H1 (cell line): ENCODE data around the gene GAS6. TPM values are rescaled to one million over a fixed set of nuclear protein-coding genes. Genes with fewer than 3 reads are reported as not detected.

Experiments used
- CTCF ChIA-PET: fragments of 300-600 bp; sonication (Branson Sonifier 250); formaldehyde crosslinking; loops from one replicate; lab custom pipeline; 2021; ENCODE audit not compliant: partially characterized antibody; lab: Charles Lee
- POLR2A ChIA-PET: fragments of 300-600 bp; sonication (Branson Sonifier 250); formaldehyde crosslinking; loops from one replicate; lab custom pipeline; 2021; ENCODE audit warnings: inconsistent platforms; ENCODE audit not compliant: partially characterized antibody; lab: Charles Lee
- DNase-seq, 2 experiments: peaks; one replicate each; pipeline versions ENCODE4 v3.0.0 to v3.0.0-alpha.2; 2010 to 2022; ENCODE audit warnings: low spot score in 2 of 2, low read depth in 1 of 2, mixed read lengths in 1 of 2
- FAIRE-seq: peaks from 2 replicates; lab custom pipeline; 2011; peaks lifted over from hg19 to GRCh38; lab: Jason Lieb, UNC
- H2AFZ ChIP-seq: 2 replicates; pipeline ENCODE4 v1.8.1; 2012; ENCODE audit warnings: low read length, inconsistent platforms
- H2AK5ac ChIP-seq: 2 replicates; pipeline ENCODE4 v1.6.1; 2013; ENCODE audit warnings: low read depth, low read length
- H2BK120ac ChIP-seq: replicated peaks from 2 replicates; pipeline ENCODE3; 2013; ENCODE audit warnings: low read depth, low read length, inconsistent platforms
- H2BK12ac ChIP-seq: 2 replicates; pipeline ENCODE4 v1.6.1; 2013; ENCODE audit warnings: low read depth, low read length
- H2BK15ac ChIP-seq: 2 replicates; pipeline ENCODE4 v1.6.1; 2013; ENCODE audit warnings: low read length
- H2BK20ac ChIP-seq: 2 replicates; pipeline ENCODE4 v1.6.1; 2013; ENCODE audit warnings: low read length
- H2BK5ac ChIP-seq: 2 replicates; pipeline ENCODE4 v1.6.1; 2013; ENCODE audit warnings: low read depth, low read length
- H3K14ac ChIP-seq: 2 replicates; pipeline ENCODE4 v1.6.1; 2013; ENCODE audit warnings: inconsistent platforms; ENCODE audit not compliant: insufficient read length
- H3K18ac ChIP-seq: 2 replicates; pipeline ENCODE4 v1.6.1; 2013; ENCODE audit warnings: low read length; ENCODE audit errors: extremely low read depth
- H3K23ac ChIP-seq: 2 replicates; pipeline ENCODE4 v1.6.1; 2013; ENCODE audit warnings: inconsistent platforms; ENCODE audit not compliant: insufficient read length
- H3K23me2 ChIP-seq: 2 replicates; pipeline ENCODE4 v1.6.1; 2013; ENCODE audit warnings: low read depth, low read length
- H3K27ac ChIP-seq: 2 replicates; pipeline ENCODE4 v1.6.1; 2011; ENCODE audit warnings: low read depth, low read length, inconsistent platforms
- H3K27me3 ChIP-seq, 4 experiments: replicated peaks in 1 of 4; 1 replicate in 1 of 4; 2 replicates in 3 of 4; pipeline versions ENCODE4 v1.6.1 to v1.8.1; 2011 to 2013; ENCODE audit warnings: low read length in 3 of 4, mild to moderate bottlenecking in 3 of 4, inconsistent platforms in 2 of 4, mixed read lengths in 2 of 4, moderate library complexity in 1 of 4; ENCODE audit not compliant: control insufficient read depth in 3 of 4, insufficient read depth in 3 of 4; ENCODE audit errors: extremely low read depth in 1 of 4
- H3K36me3 ChIP-seq, 4 experiments: 2 replicates each; pipeline versions ENCODE4 v1.6.1 to v1.8.1; 2011 to 2013; ENCODE audit warnings: mild to moderate bottlenecking in 4 of 4, low read length in 3 of 4, moderate library complexity in 2 of 4, control low read depth in 1 of 4, inconsistent platforms in 1 of 4; ENCODE audit not compliant: insufficient read depth in 4 of 4, control insufficient read depth in 2 of 4
- H3K4ac ChIP-seq: replicated peaks from 2 replicates; pipeline ENCODE3; 2013; ENCODE audit warnings: low read length, low read depth, mixed read lengths, inconsistent platforms; ENCODE audit not compliant: insufficient read length
- H3K4me1 ChIP-seq, 4 experiments: replicated peaks in 1 of 4; 1 replicate in 1 of 4; 2 replicates in 3 of 4; pipeline versions ENCODE4 v1.6.1 to v1.8.1; 2011 to 2013; ENCODE audit warnings: low read length in 3 of 4, inconsistent platforms in 2 of 4, mixed read lengths in 1 of 4; ENCODE audit not compliant: insufficient read depth in 4 of 4, control insufficient read depth in 3 of 4
- H3K4me2 ChIP-seq, 2 experiments: 2 replicates each; pipeline versions ENCODE4 v1.6.1 to v1.8.1; 2011 to 2013; ENCODE audit warnings: low read depth in 2 of 2, low read length in 2 of 2, control low read depth in 1 of 2, inconsistent platforms in 1 of 2, mild to moderate bottlenecking in 1 of 2; ENCODE audit not compliant: insufficient read depth in 1 of 2
- H3K4me3 ChIP-seq, 4 experiments: fragments of 200-600, 300-600 bp in 1 of 4; sonication (generic), shearing (Covaris generic), sonication (Bioruptor Twin) in 1 of 4; 2 replicates each; pipeline versions ENCODE4 v1.5.1 to v1.8.1; 2011 to 2016; ENCODE audit warnings: low read length in 4 of 4, low read depth in 3 of 4, control low read depth in 2 of 4, inconsistent platforms in 2 of 4, mild to moderate bottlenecking in 2 of 4, mixed read lengths in 1 of 4, moderate library complexity in 1 of 4; ENCODE audit not compliant: insufficient read depth in 2 of 4; ENCODE audit errors: extremely low read depth in 1 of 4
- H3K56ac ChIP-seq: replicated peaks from 2 replicates; pipeline ENCODE3; 2013; ENCODE audit warnings: low read depth, mild to moderate bottlenecking, mixed read lengths, low read length, inconsistent platforms; ENCODE audit not compliant: insufficient read length
- H3K79me1 ChIP-seq: 2 replicates; pipeline ENCODE4 v1.6.1; 2013; ENCODE audit warnings: low read depth, low read length, control low read depth
- H3K79me2 ChIP-seq, 2 experiments: 2 replicates each; pipeline versions ENCODE4 v1.6.1 to v1.8.1; 2012 to 2013; ENCODE audit warnings: low read length in 2 of 2, mild to moderate bottlenecking in 2 of 2, inconsistent platforms in 1 of 2; ENCODE audit not compliant: insufficient read depth in 2 of 2, control insufficient read depth in 1 of 2
- H3K9ac ChIP-seq, 4 experiments: replicated peaks in 1 of 4; 1 replicate in 1 of 4; 2 replicates in 3 of 4; pipeline versions ENCODE4 v1.6.1 to v1.8.1; 2011 to 2013; ENCODE audit warnings: low read depth in 3 of 4, low read length in 3 of 4, control low read depth in 2 of 4, mild to moderate bottlenecking in 2 of 4, moderate library complexity in 2 of 4, inconsistent platforms in 1 of 4; ENCODE audit errors: extremely low read depth in 1 of 4
- H3K9me3 ChIP-seq, 2 experiments: 2 replicates each; pipeline versions ENCODE4 v1.6.1 to v1.8.1; 2012 to 2013; ENCODE audit warnings: mild to moderate bottlenecking in 2 of 2, moderate library complexity in 2 of 2, control low read depth in 1 of 2, inconsistent platforms in 1 of 2, low read depth in 1 of 2, low read length in 1 of 2, mixed read lengths in 1 of 2; ENCODE audit not compliant: insufficient read depth in 2 of 2
- H4K20me1 ChIP-seq, 2 experiments: replicated peaks in 1 of 2; 2 replicates each; pipeline versions ENCODE3 to v1.8.1; 2011 to 2013; ENCODE audit warnings: inconsistent platforms in 2 of 2, low read length in 2 of 2, mild to moderate bottlenecking in 1 of 2; ENCODE audit not compliant: insufficient read depth in 2 of 2, control insufficient read depth in 1 of 2
- H4K5ac ChIP-seq: 2 replicates; pipeline ENCODE4 v1.6.1; 2013; ENCODE audit warnings: low read length, low read depth, mixed read lengths, inconsistent platforms; ENCODE audit not compliant: insufficient read length
- H4K8ac ChIP-seq: 2 replicates; pipeline ENCODE4 v1.8.0; 2013; ENCODE audit warnings: mild to moderate bottlenecking, moderate library complexity, low read length, inconsistent platforms; ENCODE audit not compliant: insufficient read depth; ENCODE audit errors: extremely low read depth
- H4K91ac ChIP-seq: replicated peaks from 2 replicates; pipeline ENCODE3; 2013; ENCODE audit warnings: low read length, mixed read lengths, inconsistent platforms; ENCODE audit not compliant: insufficient read length
- ATF3 ChIP-seq: IDR thresholded peaks from 2 replicates; pipeline ENCODE4 v1.6.1; 2011; ENCODE audit warnings: low read depth, mild to moderate bottlenecking, low read length; ENCODE audit not compliant: insufficient read depth
- BCL11A ChIP-seq, 2 experiments: IDR thresholded peaks; one replicate each; pipeline ENCODE4 v1.6.1; 2011; ENCODE audit warnings: low read depth in 2 of 2, low read length in 2 of 2, mild to moderate bottlenecking in 2 of 2
- CTCF ChIP-seq, 3 experiments: IDR thresholded peaks; 1 replicate in 2 of 3; 2 replicates in 1 of 3; pipeline versions ENCODE4 v1.5.1 to v1.6.1; 2011; ENCODE audit warnings: low read length in 3 of 3, mild to moderate bottlenecking in 3 of 3, inconsistent platforms in 2 of 3, low read depth in 1 of 3, moderate library complexity in 1 of 3; ENCODE audit not compliant: insufficient read depth in 1 of 3; ENCODE audit errors: control extremely low read depth in 1 of 3
- E2F6 ChIP-seq: IDR thresholded peaks from 2 replicates; pipeline ENCODE4 v1.6.1; 2012; ENCODE audit warnings: inconsistent platforms
- EGR1 ChIP-seq: IDR thresholded peaks from 2 replicates; pipeline ENCODE4 v1.6.1; 2011; ENCODE audit warnings: low read depth, low read length, borderline replicate concordance
- EZH2 ChIP-seq: fragments of 200-600 bp; sonication (generic); IDR thresholded peaks from 2 replicates; pipeline ENCODE4 v1.7.1; 2012; ENCODE audit warnings: low read depth, mild to moderate bottlenecking, moderate library complexity, low read length, inconsistent platforms; ENCODE audit not compliant: severe bottlenecking
- GTF2F1 ChIP-seq: IDR thresholded peaks from 2 replicates; pipeline ENCODE4 v1.6.1; 2012; ENCODE audit warnings: low read depth, low read length, improper control_type of control experiment, borderline replicate concordance
- POU5F1 ChIP-seq: IDR thresholded peaks from 2 replicates; pipeline ENCODE4 v1.6.1; 2011; ENCODE audit warnings: low read depth, mild to moderate bottlenecking, low read length, moderate library complexity
- SP1 ChIP-seq: IDR thresholded peaks from 2 replicates; pipeline ENCODE4 v1.6.1; 2011; ENCODE audit warnings: low read depth, low read length
- SP2 ChIP-seq: IDR thresholded peaks from 2 replicates; pipeline ENCODE4 v1.6.1; 2012; ENCODE audit warnings: mild to moderate bottlenecking, low read length, inconsistent platforms
- YY1 ChIP-seq: IDR thresholded peaks from 2 replicates; pipeline ENCODE4 v1.6.1; 2011; ENCODE audit warnings: low read depth, mild to moderate bottlenecking, low read length
- WGBS, 2 experiments: shearing (Covaris generic) in 1 of 2; methylation state at CpG; one replicate each; pipeline versions ENCODE4 v1.1.6 to v1.1.7; 2013 to 2015; ENCODE audit warnings: low lambda C conversion rate in 2 of 2, mixed read lengths in 2 of 2, inconsistent platforms in 1 of 2, low coverage in 1 of 2, missing lambda C conversion rate in 1 of 2; ENCODE audit not compliant: insufficient replicate concordance in 2 of 2, insufficient coverage in 1 of 2, insufficient read length in 1 of 2; ENCODE audit errors: extremely low coverage in 1 of 2, missing lambda C conversion rate in 1 of 2; 5-methylcytosine and 5-hydroxymethylcytosine counted together
- polyA plus RNA-seq, 7 experiments: library from polyadenylated mRNA; depleted of rRNA in 3 of 7; stranded (reverse) in 5 of 7; unstranded in 2 of 7; fragments of >200 nt in 5 of 7; fragments of 200-250 nt in 2 of 7; gene quantifications; 1 replicate in 5 of 7; 2 replicates in 1 of 7; 4 replicates in 1 of 7; pipeline versions ENCODE4 v1.2.1 to v1.2.3, GENCODE V29; 2011 to 2013; ENCODE audit warnings: missing spikeins in 2 of 7, mixed read lengths in 2 of 7
- total RNA-seq: library from RNA; stranded (reverse); fragmentation: NEBNext Ultra II Directional; extraction: Animal tissue kit (Norgen Biotek cat#: 25700); gene quantifications from 2 replicates; pipeline ENCODE4 v1.2.1, GENCODE V29; 2021

GAS6 gene
- total and polyA plus RNA-seq, 2 of the 8 experiments (the other 6 are each of a cell fraction or from before 2014, with no cell fraction given): 18.6 to 31.0 TPM

- ChIA-PET CTCF (interaction anchor here (0.8 kb wide), 1 partner anchor 25 kb away, joined by 3 read pairs; no protein-coding TSS in a partner anchor), POLR2A (interaction anchor here (0.9 kb wide), 1 partner anchor 9 kb away, joined by 3 read pairs; no protein-coding TSS in a partner anchor)
- no peak overlapping the region for H3K4ac ChIP-seq
- no peak overlapping the region for H2BK15ac ChIP-seq
- no peak overlapping the region for H3K14ac ChIP-seq
- no peaks in the 10 kb centered on the region for H3K79me1 ChIP-seq
- no peaks in the 10 kb centered on the region for H3K27me3 ChIP-seq
- H3K18ac ChIP-seq: no peak overlapping the region
- no peak overlapping the region for H2BK120ac ChIP-seq
- no peak overlapping the region for H3K4me3 ChIP-seq
- DNase-seq (no peak), FAIRE-seq (no peak)
- no peaks in the 10 kb centered on the region for H4K20me1 ChIP-seq
- H2BK12ac ChIP-seq: no peak overlapping the region
- H3K9ac ChIP-seq: no peak overlapping the region
- H3K56ac ChIP-seq: no peak overlapping the region
- no peaks in the 10 kb centered on the region for H3K36me3 ChIP-seq
- H2BK5ac ChIP-seq: no peak overlapping the region
- no peak overlapping the region for H4K91ac ChIP-seq
- no peak overlapping the region for H3K4me2 ChIP-seq
- H2BK20ac ChIP-seq: no peak overlapping the region
- H3K4me1 ChIP-seq: no peaks in the 10 kb centered on the region
- 95% methylated on average over 8 of the region's 8 CpGs; no CpG with 5 or more reads in 1 of the 2 experiments for WGBS, 2 experiments
- H3K23ac ChIP-seq: no peak overlapping the region
- no peaks in the 10 kb centered on the region; a peak in 1 of 4 replicates for H3K9me3 ChIP-seq
- H4K5ac ChIP-seq: no peak overlapping the region
- no peaks in the 10 kb centered on the region for H3K79me2 ChIP-seq
- no peak overlapping the region for H2AFZ ChIP-seq
- no peak overlapping the region for H2AK5ac ChIP-seq
- H3K27ac ChIP-seq: no peak overlapping the region
- H3K23me2 ChIP-seq: no peaks in the 10 kb centered on the region
- H4K8ac ChIP-seq: no peak overlapping the region
- TF ChIP-seq EGR1 (no peak), ATF3 (no peak), BCL11A (IDR thresholded peaks at IDR 0.05; ENCODE audit: low read depth in 2 of 2, low read length in 2 of 2) (no peak), POU5F1 (no peak), E2F6 (no peak), YY1 (no peak), SP2 (no peak), EZH2 (no peak), SP1 (no peak), GTF2F1 (no peak), CTCF (IDR thresholded peaks at IDR 0.05; ENCODE audit: control extremely low read depth in 1 of 3, insufficient read depth in 1 of 3, low read depth in 1 of 3, low read length in 3 of 3) (no peak)
Observed at GRCh38 chr13:113882267-113882630, 18.4 kb upstream of the GAS6 start.
